Epithelial cell of prostate (primary cell): Measurements from ENCODE around the gene SEMA3G.

ENCODE experiments used
- DNase-seq: peaks from one replicate; pipeline ENCODE4 v3.0.0-alpha.2; 2011; ENCODE audit warnings: low read depth, low spot score
- H3K27ac ChIP-seq: fragments of 450-650 bp; 2 replicates; pipeline ENCODE4 v1.5.1; 2017; ENCODE audit warnings: mild to moderate bottlenecking

The SEMA3G gene

GRCh38 chr3:52454938-52455282, 10.0 kb upstream of the SEMA3G start:
- peak overlapping the region; percentile 64 for H3K27ac ChIP-seq
- no peak for DNase-seq

DNA sequence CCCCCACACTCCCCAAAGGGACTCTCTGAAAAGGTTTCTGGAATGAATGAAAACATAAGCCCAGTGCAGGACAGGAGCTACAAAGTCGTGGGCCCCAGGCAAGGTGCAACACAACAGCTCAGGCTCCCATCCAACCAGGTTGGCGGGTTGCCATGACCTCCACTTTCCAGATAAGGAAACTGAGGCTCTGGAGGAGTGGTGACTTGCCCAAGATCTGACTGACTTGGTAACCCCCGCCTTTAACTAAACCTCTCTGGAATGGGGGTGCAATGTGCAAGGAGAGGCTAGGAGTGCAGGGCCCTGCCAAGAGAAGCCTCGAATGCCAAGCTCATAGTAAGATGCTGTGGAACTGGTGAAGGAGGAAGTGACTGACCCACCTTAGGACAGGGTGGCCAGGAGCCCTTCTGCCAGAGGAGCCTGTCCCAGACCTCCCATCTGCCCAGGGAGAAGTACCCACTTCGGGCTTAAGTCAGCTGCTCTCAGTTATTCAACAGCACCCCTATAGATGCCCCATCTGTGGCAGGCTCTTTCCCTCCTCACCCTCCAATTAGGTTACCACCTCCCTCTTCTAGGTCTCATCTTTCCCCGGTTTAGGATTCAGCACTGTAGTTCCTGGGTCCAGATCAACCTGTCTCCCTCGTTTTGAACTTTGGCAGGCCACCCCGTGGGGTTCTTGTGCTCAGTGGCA, 9.5 kb upstream of the SEMA3G start:
- DNase-seq, result no peak
- peak overlapping the region; percentile 64 for H3K27ac ChIP-seq

DNA sequence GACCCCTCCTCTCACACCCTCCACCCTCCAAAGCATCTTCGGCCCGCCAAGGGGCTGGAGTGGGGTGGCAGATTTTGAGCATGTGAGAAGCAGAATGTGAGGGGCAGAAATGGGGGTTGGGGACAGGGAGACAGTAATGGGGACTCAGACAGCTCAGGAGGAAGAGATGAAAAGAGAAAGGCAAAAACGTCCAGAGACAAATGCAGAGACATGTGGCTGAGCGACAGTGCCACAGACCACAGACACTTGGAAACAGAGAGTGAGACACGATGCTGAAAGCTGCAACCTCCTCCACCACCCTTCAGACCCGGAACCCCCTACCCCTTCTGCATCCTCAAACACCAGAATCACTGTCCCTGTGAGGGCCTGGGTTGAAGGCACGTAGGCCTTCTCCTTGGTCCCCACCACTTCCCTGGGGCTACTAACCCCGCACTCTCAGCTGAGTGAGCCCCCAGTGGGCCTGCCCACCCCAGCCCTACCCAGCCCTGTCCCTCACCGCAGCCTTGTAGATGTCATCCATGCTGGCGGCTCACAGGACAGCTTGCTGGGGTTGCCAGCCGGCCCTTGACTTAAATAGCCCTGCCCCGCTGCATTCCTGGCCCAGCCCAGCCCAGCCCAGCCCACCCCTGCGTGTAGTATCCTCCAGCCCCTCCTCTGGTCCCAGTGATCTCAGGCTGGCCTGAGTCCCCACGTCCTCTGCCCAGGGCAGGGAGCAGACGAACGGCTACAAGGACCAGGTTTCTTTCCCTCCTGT, 8.8 kb upstream of the SEMA3G start, which contains the start of gene TNNC1:
TNNC1 (minus strand) TSS at position 546 of the 754 bp plus-strand sequence; CDS start at position 520, 26 bp downstream.
- DNase-seq, result no peak
- peak within 1 kb of the TSS; percentile 64 for H3K27ac ChIP-seq

DNA sequence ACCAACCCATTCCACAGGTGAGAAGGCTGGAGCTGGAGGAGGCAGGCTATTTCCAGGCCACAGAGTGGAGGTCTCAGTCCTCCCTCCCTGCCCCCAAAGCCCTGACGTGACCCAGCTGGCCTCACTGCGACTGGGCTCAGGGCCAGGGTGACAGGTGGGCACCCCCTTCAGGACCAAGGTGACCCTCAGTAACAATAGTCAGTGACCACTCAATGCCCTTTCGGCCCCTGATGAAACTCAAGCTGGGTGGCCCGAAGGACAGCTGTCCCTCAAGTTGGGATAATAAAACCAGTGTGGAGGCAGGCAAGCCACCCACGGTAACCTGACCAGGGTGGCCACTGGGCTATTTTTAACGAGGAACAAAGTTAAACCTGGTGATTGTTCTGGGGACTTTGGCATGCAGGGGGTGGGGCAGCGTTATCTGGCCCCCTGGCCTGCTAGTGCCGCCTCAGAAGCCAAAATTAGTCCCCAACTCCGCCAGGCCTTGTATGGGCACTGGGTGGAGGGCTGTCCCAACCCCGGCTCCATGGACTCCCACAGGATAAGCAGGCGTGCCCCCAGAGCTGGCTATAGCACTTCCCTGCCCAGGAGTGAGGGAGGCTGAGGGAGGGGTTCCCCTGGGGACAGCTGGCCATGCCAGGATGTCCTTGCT, 7.8 kb upstream of the SEMA3G start:
- DNase-seq, result no peak
- H3K27ac ChIP-seq, result no peak overlapping the region

- no peak for DNase-seq
- no peak overlapping the region for H3K27ac ChIP-seq
These were observed 7.2 kb upstream of the SEMA3G start for GRCh38 chr3:52452126-52452525.

DNA sequence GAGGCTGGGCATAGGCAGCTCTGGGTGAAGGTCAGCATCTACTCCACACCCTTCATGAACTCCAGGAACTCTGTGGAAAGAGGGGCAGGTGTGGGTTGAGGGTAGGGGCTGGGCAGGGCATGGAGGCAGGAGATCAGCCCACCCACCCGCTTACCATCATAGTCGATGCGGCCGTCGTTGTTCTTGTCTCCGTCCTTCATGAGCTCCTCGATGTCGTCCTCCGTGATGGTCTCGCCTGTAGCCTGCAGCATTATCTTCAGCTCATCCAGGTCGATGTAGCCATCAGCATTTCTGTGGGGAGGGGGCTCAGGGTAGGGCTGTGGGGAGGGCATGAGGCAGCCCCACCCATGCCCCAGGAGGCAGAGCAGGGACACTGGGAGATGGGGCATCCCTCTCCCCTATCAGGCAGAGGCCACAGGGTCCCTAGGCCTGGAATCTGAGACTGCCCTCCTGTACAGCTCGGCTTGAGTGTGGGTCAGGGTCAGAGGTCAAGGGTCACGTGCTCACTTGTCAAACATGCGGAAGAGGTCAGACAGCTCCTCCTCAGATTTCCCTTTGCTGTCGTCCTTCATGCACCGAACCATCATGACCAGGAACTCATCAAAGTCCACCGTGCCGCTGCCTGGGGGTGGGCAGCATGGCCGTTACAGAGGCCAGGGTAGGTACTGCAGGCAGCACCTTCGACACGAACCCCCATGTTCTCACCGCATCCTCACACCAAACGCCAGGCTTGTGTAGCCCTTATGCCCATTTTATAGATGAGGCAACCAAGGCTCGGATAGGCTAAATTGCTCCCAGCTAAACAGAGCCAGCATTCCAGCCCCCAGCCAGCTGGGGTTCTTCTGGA, 6.6 kb upstream of the SEMA3G start:
- no peak overlapping the region for H3K27ac ChIP-seq
- no peak for DNase-seq

GRCh38 chr3:52450489-52451236, 5.8 kb upstream of the SEMA3G start:
- DNase-seq, result no peak
- H3K27ac ChIP-seq, result no peak overlapping the region

- DNase-seq, result no peak
- H3K27ac ChIP-seq, result no peak overlapping the region
These were observed 2.8 kb upstream of the SEMA3G start for GRCh38 chr3:52447512-52448355.

DNA sequence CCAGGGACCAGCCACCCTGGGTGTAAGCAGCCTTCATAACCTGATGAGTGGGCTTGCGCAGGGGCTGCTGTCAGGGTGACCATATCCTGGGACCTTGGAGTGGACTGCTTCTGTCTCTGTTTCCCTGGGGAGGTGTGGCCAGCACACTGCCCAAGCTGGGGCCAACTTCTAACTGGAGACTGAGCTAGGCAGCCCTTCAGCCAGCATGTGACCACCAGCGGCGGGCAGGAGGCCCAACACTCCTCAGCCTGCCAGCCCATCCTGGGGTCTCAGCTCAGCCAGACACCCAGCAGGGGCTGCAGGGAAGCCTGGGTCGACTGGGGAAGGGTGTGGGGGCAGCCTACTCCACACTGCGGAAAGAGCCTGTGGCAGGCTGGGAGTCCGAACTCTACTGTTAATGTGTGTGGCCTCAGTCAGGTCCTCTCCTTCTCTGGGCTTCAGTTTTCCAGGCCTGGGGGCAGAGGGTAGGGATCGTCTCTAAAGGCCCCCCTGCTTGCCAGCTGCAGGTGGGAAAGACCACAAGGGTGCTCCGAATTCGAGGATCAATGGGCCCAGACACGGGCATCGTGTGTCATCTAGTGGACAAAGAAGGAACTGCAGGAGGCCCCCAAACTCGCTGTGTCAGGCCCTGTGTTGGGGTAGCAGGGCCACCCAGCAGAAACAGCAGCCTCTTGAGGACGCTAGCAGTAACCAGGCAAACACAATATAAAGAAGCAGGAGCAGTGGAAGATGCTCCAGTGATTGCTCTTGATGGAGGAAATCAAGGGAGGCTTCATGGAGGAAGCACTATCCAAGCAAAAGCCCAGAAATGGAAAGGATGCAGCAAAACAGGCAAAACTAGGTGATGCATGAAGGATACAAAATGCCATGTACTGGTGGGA, 2.0 kb upstream of the SEMA3G start:
- H3K27ac ChIP-seq, result no peak overlapping the region
- no peak for DNase-seq

GRCh38 chr3:52446042-52446441, 1.1 kb upstream of the SEMA3G start:
- no peak overlapping the region for H3K27ac ChIP-seq
- no peak for DNase-seq

DNA sequence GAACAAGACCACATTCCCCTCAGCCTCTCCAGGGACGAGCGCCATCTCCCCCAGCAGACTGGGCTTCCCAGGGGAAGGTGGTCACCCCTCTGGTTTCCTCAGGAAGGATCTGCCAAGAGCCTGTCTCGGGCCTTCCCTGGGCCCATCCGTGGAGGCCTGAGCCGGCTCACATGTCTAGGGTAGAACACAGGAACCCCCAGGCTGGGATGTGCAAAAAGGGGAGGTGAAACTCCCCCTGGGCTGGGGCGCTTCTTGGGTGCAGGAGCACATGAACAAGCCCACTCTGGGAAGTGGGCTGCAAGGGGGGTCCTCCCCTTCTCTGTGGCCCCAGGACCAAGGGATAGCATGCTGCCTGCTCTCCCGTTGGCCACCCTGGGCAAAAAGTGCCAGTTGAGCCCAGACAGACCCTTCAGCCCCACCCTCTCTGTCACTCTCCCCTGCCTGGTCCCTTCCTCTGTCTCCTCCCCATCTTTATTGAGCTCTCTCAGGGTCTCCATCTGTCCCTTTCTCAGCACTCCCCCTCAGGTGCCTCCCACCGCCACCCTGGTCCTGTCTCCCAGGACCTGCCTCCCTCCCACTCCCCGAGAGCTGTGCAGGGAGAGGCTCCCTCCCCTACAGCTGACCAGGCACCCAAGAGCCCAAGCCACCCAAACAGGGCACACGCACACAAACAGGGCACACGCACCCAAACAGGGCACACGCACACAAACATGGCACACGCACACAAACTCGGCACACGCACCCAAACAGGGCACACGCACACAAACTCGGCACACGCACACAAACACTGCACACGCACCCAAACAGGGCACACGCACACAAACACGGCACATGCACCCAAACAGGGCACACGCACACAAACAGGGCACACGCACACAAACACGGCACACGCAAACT, 864 bp downstream of the SEMA3G start:
- no peak overlapping the region for H3K27ac ChIP-seq
- DNase-seq, result no peak

DNA sequence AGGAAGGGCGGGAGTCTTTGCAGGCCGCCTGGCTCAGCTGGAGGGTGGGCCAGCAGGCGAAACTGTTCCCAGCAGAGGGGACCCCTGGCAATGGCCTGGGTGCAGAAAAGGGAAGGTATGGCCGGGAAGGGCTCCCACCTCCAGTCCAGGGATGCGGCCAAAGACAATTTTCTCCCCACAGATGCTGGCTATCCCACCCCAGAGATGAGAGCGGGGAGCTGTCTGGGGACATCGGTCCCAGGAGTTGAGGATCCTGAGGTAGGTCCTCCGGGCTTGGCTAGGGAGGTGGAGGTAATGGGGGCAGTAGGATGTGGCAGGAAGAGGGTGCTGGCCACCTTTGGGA, 1.7 kb downstream of the SEMA3G start:
- no peak overlapping the region for H3K27ac ChIP-seq
- DNase-seq, result no peak

GRCh38 chr3:52442409-52443267, 2.3 kb downstream of the SEMA3G start:
- no peak overlapping the region for H3K27ac ChIP-seq
- DNase-seq, result no peak

- no peak for DNase-seq
- no peak overlapping the region for H3K27ac ChIP-seq
These were observed 3.1 kb downstream of the SEMA3G start for GRCh38 chr3:52441772-52442332.

DNA sequence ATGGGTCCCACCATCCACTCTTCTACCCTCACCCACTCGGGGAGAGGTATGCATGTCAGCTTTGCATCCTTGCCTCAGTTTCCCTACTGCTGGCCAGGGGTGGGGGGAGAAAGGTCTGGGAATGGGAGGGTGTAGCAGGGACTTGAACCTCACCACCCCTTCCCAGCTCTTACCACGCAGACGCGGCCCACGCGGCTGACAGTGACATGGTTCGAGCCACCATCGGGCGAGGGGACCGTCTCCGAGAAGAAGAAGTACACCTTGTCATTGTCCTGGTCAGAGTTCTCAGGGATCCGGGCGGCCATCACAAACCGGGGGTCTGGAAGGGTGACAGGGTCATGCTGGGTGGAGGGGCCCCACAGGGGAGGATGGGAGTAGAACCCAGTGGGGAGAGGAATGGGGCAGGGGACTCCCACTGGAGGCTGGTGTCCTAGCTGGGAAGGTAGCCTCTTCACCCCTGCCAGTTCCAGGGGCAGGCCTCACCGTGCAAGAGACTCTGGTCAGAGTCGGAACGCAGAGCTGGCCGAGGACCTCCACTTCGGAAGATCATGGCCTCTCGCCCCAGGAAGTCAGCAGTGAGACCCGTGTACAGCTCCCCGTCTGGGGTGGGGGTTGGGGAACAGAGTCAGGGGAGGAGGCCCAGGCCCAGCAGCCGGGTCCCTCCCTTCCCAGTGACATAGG, 3.7 kb downstream of the SEMA3G start:
- no peak for DNase-seq
- no peak overlapping the region for H3K27ac ChIP-seq
